OCI-LY3 (cell line): ENCODE results near the gene TRIM25.

ENCODE experiments used
- EZH2phosphoT487 ChIP-seq: fragments of 200-600 bp; shearing (Covaris generic); IDR thresholded peaks from 2 replicates; pipeline ENCODE4 v1.6.1; 2018; ENCODE audit warnings: antibody characterized with exemption, mixed run types, low read depth
- TF ChIP-seq, protein P1 (sequence below): fragments of 200-600, 300-600 bp; sonication (generic); IDR thresholded peaks from 2 replicates; pipeline ENCODE4 v1.5.1; 2014; ENCODE audit warnings: antibody characterized with exemption, low read length, low read depth

DNA sequence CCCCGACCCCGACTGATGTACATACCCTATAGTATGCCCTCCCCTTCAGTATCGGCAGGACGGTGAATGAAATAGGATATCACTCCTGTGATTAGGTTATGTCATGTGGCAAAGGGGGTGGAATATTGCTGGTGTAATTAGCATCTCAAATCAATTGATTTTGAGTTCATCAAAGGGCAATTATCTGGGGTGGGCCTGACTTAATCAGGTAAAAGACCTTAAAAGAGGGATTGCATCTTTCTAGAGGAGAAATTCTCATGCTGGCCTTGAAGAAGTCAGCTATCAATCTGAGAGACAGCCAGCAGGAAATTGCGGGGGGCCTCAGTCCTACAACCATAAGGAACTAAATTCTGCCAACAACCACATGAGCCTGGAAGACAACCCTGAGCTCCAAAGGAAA is 10.3 kb downstream of the TRIM25 start:
- TF ChIP-seq, protein P1, sequence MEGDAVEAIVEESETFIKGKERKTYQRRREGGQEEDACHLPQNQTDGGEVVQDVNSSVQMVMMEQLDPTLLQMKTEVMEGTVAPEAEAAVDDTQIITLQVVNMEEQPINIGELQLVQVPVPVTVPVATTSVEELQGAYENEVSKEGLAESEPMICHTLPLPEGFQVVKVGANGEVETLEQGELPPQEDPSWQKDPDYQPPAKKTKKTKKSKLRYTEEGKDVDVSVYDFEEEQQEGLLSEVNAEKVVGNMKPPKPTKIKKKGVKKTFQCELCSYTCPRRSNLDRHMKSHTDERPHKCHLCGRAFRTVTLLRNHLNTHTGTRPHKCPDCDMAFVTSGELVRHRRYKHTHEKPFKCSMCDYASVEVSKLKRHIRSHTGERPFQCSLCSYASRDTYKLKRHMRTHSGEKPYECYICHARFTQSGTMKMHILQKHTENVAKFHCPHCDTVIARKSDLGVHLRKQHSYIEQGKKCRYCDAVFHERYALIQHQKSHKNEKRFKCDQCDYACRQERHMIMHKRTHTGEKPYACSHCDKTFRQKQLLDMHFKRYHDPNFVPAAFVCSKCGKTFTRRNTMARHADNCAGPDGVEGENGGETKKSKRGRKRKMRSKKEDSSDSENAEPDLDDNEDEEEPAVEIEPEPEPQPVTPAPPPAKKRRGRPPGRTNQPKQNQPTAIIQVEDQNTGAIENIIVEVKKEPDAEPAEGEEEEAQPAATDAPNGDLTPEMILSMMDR: no peak
- no peak for TF ChIP-seq EZH2phosphoT487
